ENCODE measurements around the gene WDTC1.

- no peak for TF ChIP-seq ZNF274 (CRISPR knock-in tag; IDR thresholded peaks at IDR 0.05)
- no peak for TF ChIP-seq ARHGAP35 (CRISPR knock-in tag; IDR thresholded peaks at IDR 0.05; ENCODE audit: borderline replicate concordance)
- no peak for TF ChIP-seq CAMTA2 (CRISPR knock-in tag; IDR thresholded peaks at IDR 0.05; ENCODE audit: borderline replicate concordance)
- TF ChIP-seq TAF1 (CRISPR knock-in tag; IDR thresholded peaks at IDR 0.05): no peak
- TF ChIP-seq SRSF1 (optimal IDR thresholded peaks at IDR 0.05; ENCODE audit: low read depth, low read length): no peak
- TF ChIP-seq PLRG1 (conservative IDR thresholded peaks at IDR 0.05): no peak
- no peak for TF ChIP-seq HIVEP1 (CRISPR knock-in tag; IDR thresholded peaks at IDR 0.05)
Measured at GRCh38 chr1:27235827-27236226, 1.4 kb downstream of the WDTC1 start.
